HUES48 (cell line): ENCODE data around the gene SLC15A1.

Source experiments
- H3K27ac ChIP-seq: one replicate; pipeline ENCODE4 v1.7.0; 2013; ENCODE audit warnings: low read depth, low read length, inconsistent platforms
- H3K27me3 ChIP-seq: 2 replicates; pipeline ENCODE4 v1.6.1; 2013; ENCODE audit warnings: mild to moderate bottlenecking, low read length; ENCODE audit not compliant: control insufficient read depth, insufficient read depth
- H3K36me3 ChIP-seq: 2 replicates; pipeline ENCODE4 v1.6.1; 2013; ENCODE audit warnings: low read length; ENCODE audit not compliant: control insufficient read depth, insufficient read depth
- H3K4me1 ChIP-seq: 2 replicates; pipeline ENCODE4 v1.6.1; 2013; ENCODE audit warnings: mild to moderate bottlenecking, low read length; ENCODE audit not compliant: control insufficient read depth, insufficient read depth
- H3K4me3 ChIP-seq: 2 replicates; pipeline ENCODE4 v1.5.1; 2013; ENCODE audit warnings: mild to moderate bottlenecking, low read depth, low read length
- H3K9ac ChIP-seq: 2 replicates; pipeline ENCODE4 v1.6.1; 2013; ENCODE audit warnings: mild to moderate bottlenecking, low read depth, low read length, moderate library complexity
- H3K9me3 ChIP-seq: 2 replicates; pipeline ENCODE4 v1.6.1; 2013; ENCODE audit warnings: low read length; ENCODE audit not compliant: control insufficient read depth, insufficient read depth

The SLC15A1 gene, protein sequence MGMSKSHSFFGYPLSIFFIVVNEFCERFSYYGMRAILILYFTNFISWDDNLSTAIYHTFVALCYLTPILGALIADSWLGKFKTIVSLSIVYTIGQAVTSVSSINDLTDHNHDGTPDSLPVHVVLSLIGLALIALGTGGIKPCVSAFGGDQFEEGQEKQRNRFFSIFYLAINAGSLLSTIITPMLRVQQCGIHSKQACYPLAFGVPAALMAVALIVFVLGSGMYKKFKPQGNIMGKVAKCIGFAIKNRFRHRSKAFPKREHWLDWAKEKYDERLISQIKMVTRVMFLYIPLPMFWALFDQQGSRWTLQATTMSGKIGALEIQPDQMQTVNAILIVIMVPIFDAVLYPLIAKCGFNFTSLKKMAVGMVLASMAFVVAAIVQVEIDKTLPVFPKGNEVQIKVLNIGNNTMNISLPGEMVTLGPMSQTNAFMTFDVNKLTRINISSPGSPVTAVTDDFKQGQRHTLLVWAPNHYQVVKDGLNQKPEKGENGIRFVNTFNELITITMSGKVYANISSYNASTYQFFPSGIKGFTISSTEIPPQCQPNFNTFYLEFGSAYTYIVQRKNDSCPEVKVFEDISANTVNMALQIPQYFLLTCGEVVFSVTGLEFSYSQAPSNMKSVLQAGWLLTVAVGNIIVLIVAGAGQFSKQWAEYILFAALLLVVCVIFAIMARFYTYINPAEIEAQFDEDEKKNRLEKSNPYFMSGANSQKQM

DNA sequence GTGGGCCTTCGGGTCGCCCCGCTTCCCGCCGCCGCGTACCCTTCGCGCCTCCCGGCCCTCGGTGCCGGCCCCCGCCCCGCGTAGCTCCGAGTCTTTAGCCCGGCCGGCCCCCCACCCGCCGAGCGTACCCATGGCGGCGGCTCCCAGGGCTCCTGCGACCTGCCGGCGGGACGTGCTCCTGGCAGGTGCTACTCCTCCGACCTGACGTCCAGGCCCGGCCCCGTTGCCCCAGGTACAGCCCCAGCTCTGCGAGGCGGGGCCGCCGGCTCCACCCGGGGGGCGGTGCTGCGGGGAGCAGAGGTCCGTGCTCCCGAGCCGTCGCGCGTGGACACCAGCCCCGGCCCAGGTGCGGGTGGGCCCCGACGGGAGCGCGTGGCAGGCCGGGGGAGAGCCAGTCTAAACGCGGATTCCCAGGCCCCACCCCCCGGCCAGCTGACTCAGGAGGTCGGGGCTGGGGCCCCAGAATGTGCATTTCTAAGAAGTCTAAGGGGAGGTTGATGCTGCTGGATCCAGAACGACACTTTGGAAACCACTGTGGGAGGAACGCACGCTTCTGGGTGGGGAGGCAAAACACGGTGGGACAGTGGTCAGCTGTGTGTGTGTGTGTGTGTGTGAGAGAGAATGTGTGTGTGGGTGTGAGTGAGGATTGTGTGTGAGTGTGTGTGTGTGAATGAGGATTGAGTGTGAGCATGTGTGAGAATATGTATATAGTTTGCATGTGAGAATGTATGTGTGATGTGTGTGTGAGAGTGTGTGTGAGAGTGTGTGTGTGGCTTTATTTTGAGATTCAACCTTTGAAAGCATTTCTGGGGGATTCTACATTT lies at the start of gene SLC15A1:
Gene SLC15A1 (minus strand): TSS at position 206 of the 824 bp plus-strand sequence. CDS start 74 bp downstream, at position 132.
- Histone ChIP-seq H3K4me3 (peak within 1 kb of the TSS; percentile 57), H3K27me3 (peaks cover 24% of the 10 kb centered on the region)

DNA sequence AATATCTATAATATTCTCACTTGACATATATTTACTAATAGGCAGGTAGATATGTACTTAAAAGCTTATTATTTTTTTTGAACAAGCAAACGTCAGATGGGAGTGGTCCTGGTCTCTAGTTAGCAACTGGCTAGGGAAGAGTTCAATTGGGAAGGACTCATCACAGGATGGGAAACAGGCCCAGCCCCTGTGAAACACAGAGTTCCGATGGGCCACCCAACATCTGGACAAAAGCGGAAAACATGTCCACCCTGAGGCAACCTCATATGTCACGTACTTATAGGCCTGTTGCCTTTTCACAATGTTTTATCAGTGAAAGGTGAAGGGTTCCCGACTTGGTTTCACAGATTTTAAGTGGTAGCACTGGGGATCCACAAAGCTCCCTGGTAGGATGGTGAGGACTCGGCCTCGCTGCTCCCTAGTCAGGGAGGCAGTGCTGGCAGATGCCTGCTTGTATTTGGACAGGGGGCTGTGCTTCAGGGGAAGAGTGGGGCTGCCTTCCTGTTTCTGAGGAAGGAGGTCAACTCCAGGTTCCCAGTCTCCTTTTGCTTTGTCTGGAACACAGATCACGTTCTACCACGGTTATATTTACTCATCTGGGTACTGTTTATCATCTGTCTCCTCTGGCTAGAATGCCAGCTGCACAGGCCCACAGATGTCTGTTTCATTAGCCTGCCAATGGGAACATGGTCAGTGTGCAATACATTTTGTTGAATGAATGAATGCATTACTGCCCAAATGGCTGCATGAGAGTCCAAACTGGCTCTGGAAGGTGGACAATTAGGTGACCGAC lies 49.4 kb upstream of the SLC15A1 start:
- Histone ChIP-seq H3K36me3 (no peaks in the 10 kb centered on the region; the same call in 1 of the 2 replicates), H3K27me3 (no peaks in the 10 kb centered on the region), H3K4me3 (no peak overlapping the region), H3K9ac (no peak overlapping the region), H3K27ac (no peak overlapping the region), H3K9me3 (no peaks in the 10 kb centered on the region), H3K4me1 (peaks cover under 1% of the 10 kb centered on the region)

More for the DNA sequence above, at the start of gene SLC15A1:
- no peak within 1 kb of the TSS for H3K27ac ChIP-seq
- peaks cover 7% of the 10 kb centered on the region for H3K4me1 ChIP-seq
- no peaks in the 10 kb centered on the region for H3K9me3 ChIP-seq
- no peaks in the 10 kb centered on the region for H3K36me3 ChIP-seq
- H3K9ac ChIP-seq, result no peak within 1 kb of the TSS

DNA sequence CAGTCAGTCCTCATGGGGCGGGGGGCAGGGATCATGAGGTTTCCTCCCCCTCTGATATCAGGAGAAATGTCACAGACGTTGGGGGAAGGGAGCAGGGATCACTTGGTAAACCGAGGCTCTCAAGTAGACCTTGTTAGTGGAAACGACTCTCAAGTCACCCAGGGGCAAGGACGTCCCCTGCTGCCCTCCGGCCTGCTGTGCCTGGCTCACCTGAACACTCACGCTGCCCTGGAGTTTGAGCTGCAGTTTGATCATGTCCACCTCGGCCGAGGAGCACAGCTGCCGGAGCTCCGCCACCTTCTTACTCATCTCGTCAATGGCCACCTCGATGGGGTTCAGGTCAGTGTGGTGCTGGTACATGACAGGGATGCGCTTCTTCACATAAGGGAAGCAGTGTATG lies 47.6 kb upstream of the SLC15A1 start:
- Histone ChIP-seq H3K4me3 (no peak overlapping the region), H3K27me3 (no peaks in the 10 kb centered on the region), H3K4me1 (no peaks in the 10 kb centered on the region), H3K9me3 (no peaks in the 10 kb centered on the region), H3K9ac (no peak overlapping the region), H3K27ac (no peak overlapping the region), H3K36me3 (no peaks in the 10 kb centered on the region; the same call in 1 of the 2 replicates)

DNA sequence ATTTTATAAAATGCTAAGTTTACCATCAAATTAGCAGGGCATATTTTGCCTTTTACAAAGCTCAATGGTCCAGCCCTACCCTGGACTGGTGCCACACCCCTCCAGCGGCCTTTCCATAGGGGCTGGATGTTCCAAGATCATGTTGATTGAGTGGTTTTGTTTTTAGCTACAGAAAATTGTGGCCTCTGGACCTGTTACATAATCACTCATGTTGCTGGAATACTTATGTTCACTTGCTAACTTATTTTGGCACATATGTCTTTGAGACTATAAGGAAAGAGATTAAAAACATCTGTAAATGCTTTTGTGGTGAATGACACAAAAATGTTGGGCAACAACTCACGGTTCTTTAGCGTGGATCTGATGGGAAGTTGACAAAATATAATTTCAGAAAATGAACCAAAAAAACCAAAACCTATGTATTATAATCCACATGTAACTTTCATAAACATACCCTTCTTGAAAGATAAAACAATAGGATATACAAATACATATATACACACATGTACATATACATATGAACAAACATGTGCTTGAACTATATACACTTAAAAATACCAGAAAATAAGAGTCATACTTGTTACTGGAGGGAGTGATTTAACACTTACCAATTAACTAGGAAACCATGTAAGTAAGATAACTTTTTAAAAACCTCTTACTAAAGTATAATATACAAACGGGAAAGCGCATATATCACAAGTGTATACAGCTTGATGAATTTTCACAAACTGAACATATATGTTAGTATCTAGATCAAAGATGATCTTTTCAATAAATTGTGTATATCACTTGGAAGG lies 46.6 kb upstream of the SLC15A1 start:
- H3K9ac ChIP-seq, result no peak overlapping the region
- H3K36me3 ChIP-seq, result no peaks in the 10 kb centered on the region
- no peaks in the 10 kb centered on the region for H3K4me1 ChIP-seq
- no peaks in the 10 kb centered on the region for H3K9me3 ChIP-seq
- no peak overlapping the region for H3K27ac ChIP-seq
- no peaks in the 10 kb centered on the region for H3K27me3 ChIP-seq
- no peak overlapping the region for H3K4me3 ChIP-seq

DNA sequence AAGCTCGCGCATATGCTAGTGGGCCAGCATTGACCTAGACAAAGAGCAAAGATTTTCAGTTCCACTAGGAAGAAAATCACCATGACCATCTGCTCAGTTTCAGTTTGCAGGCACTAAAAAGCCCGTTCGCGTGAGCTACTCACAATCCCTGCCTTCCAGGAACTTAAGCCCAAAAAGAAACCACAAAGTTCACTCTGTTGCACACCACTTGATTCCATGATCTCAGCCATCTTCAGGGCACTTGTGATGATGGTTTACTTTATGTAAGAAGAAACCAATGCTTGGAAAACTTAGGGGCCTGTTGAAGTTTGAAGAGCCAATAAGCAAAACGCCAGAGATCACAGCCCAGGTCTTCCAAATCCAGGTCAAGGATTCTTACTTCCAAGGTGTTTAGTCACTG lies 45.0 kb upstream of the SLC15A1 start:
- H3K36me3 ChIP-seq, result no peaks in the 10 kb centered on the region
- no peaks in the 10 kb centered on the region for H3K4me1 ChIP-seq
- no peak overlapping the region for H3K27ac ChIP-seq
- no peaks in the 10 kb centered on the region for H3K9me3 ChIP-seq
- H3K27me3 ChIP-seq, result no peaks in the 10 kb centered on the region
- H3K9ac ChIP-seq, result no peak overlapping the region
- no peak overlapping the region for H3K4me3 ChIP-seq

GRCh38 chr13:98796798-98797197 lies 44.3 kb upstream of the SLC15A1 start:
- Histone ChIP-seq H3K27me3 (no peaks in the 10 kb centered on the region), H3K27ac (no peak overlapping the region), H3K4me1 (no peaks in the 10 kb centered on the region), H3K9ac (no peak overlapping the region), H3K4me3 (no peak overlapping the region), H3K36me3 (no peaks in the 10 kb centered on the region), H3K9me3 (no peaks in the 10 kb centered on the region)

DNA sequence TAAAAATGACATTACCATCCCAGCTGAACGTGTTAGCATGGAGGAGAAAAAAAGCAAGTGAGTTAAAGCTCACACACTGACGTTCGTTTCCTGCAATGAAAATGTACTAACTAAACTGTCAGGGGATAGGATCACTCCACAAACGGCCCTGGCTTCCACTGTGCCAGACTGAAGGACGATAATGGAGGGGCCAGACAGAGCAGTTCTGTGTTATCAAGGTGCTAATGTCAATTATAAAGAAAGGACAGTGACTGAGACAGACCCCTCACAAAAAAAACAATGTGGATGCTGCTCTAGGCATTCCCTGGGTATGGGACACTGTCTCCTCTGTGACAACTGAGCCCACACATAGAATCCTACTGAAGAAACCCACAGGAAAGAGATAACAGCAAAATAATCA lies 43.7 kb upstream of the SLC15A1 start:
- no peaks in the 10 kb centered on the region for H3K4me1 ChIP-seq
- H3K27ac ChIP-seq, result no peak overlapping the region
- no peaks in the 10 kb centered on the region for H3K36me3 ChIP-seq
- H3K4me3 ChIP-seq, result no peak overlapping the region
- no peak overlapping the region for H3K9ac ChIP-seq
- no peaks in the 10 kb centered on the region for H3K9me3 ChIP-seq
- H3K27me3 ChIP-seq, result no peaks in the 10 kb centered on the region

DNA sequence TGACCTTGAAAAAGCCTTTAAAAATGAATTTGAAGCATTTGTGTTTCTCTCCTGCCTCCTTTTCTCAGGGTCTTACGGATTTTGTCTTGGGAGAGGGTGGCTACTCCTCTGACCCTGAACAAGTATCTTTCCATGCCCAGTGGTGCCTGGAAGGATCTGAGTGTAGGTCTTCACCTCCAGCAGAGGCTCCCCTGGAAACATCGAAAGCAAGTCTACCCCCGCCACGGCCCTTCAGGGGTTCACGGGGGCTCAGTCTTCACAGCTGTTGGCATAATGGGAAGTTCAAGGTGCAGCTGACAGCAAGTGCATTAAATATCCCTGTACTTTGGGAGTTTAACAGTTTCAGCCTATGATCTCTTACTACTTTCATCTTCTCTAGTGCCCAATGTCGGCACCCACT lies 42.7 kb upstream of the SLC15A1 start:
- no peaks in the 10 kb centered on the region for H3K27me3 ChIP-seq
- no peak overlapping the region for H3K9ac ChIP-seq
- H3K4me3 ChIP-seq, result no peak overlapping the region
- no peaks in the 10 kb centered on the region for H3K36me3 ChIP-seq
- H3K27ac ChIP-seq, result no peak overlapping the region
- H3K4me1 ChIP-seq, result no peaks in the 10 kb centered on the region
- H3K9me3 ChIP-seq, result no peaks in the 10 kb centered on the region

- Histone ChIP-seq H3K4me1 (no peaks in the 10 kb centered on the region), H3K36me3 (no peaks in the 10 kb centered on the region), H3K9me3 (no peaks in the 10 kb centered on the region), H3K9ac (no peak overlapping the region), H3K27ac (no peak overlapping the region), H3K27me3 (no peaks in the 10 kb centered on the region), H3K4me3 (no peak overlapping the region)
Measured at GRCh38 chr13:98794498-98794897, 42.0 kb upstream of the SLC15A1 start.
